ENCODE measurements around the gene RNF224. TPM values are rescaled to one million over a fixed set of nuclear protein-coding genes. Genes with fewer than 3 reads are reported as not detected.
A peak's percentile ranks its signal among the peaks of the same experiment; 100 is the strongest.

Gene RNF224
- total RNA-seq, 1 donor from 2014 or later: not detected

GRCh38 chr9:137273611-137274320 lies 46.5 kb downstream of the RNF224 start:
- TF ChIP-seq EZH2 (IDR thresholded peaks at IDR 0.05; ENCODE audit: insufficient read depth, low read length): no peak
- TF ChIP-seq CTCF (IDR thresholded peaks at IDR 0.05; ENCODE audit: insufficient read depth, low read depth, low read length): no peak
- Mint-ChIP-seq H3K4me3 (ENCODE audit: unreplicated experiment) (no peak overlapping the region), H3K9me3 (ENCODE audit: unreplicated experiment) (no peaks in the 10 kb centered on the region), H3K27me3 (ENCODE audit: low read depth, unreplicated experiment) (no peaks in the 10 kb centered on the region), H3K36me3 (ENCODE audit: low read depth, unreplicated experiment) (peaks cover 7% of the 10 kb centered on the region), H3K27ac (ENCODE audit: unreplicated experiment) (no peak overlapping the region), H3K4me1 (ENCODE audit: low read depth, unreplicated experiment) (peaks cover 4% of the 10 kb centered on the region)
- Histone ChIP-seq H3K36me3 (ENCODE audit: insufficient read depth, low read length) (peaks cover 8% of the 10 kb centered on the region), H3K9me3 (ENCODE audit: insufficient read depth, low read depth, low read length) (no peaks in the 10 kb centered on the region), H3K79me2 (ENCODE audit: insufficient read depth, low read length) (peaks cover 15% of the 10 kb centered on the region), H3K27me3 (ENCODE audit: insufficient read depth, low read length) (no peaks in the 10 kb centered on the region), H3K4me2 (ENCODE audit: low read length) (no peak overlapping the region), H3K27ac (ENCODE audit: low read depth, low read length) (no peak overlapping the region), H2AFZ (ENCODE audit: low read depth, low read length) (no peak overlapping the region), H3K4me3 (ENCODE audit: insufficient read depth, low read depth, low read length) (no peak overlapping the region), H3K4me1 (ENCODE audit: insufficient read depth, low read length) (peaks cover 14% of the 10 kb centered on the region), H3K9ac (ENCODE audit: low read length) (no peak overlapping the region), H4K20me1 (ENCODE audit: insufficient read depth, low read length) (peaks cover 41% of the 10 kb centered on the region)
- no peak for DNase-seq (ENCODE audit: low read depth)
- no peak for FAIRE-seq

- H3K27ac ChIP-seq (ENCODE audit: low read depth, low read length): no peak overlapping the region
- peak overlapping the region; percentile 61 for H3K4me3 Mint-ChIP-seq (ENCODE audit: unreplicated experiment)
- H4K20me1 ChIP-seq (ENCODE audit: insufficient read depth, low read length): peaks cover 45% of the 10 kb centered on the region
- FAIRE-seq (no peak), DNase-seq (ENCODE audit: low read depth) (no peak)
- H3K79me2 ChIP-seq (ENCODE audit: insufficient read depth, low read length): peaks cover 24% of the 10 kb centered on the region
- peaks cover 3% of the 10 kb centered on the region for H3K36me3 Mint-ChIP-seq (ENCODE audit: low read depth, unreplicated experiment)
- no peak overlapping the region for H3K27ac Mint-ChIP-seq (ENCODE audit: unreplicated experiment)
- H3K9me3 ChIP-seq (ENCODE audit: insufficient read depth, low read depth, low read length): no peaks in the 10 kb centered on the region
- H3K9me3 Mint-ChIP-seq (ENCODE audit: unreplicated experiment): no peaks in the 10 kb centered on the region
- TF ChIP-seq CTCF (IDR thresholded peaks at IDR 0.05; ENCODE audit: insufficient read depth, low read depth, low read length) (no peak), EZH2 (IDR thresholded peaks at IDR 0.05; ENCODE audit: insufficient read depth, low read length) (no peak)
- H3K27me3 ChIP-seq (ENCODE audit: insufficient read depth, low read length): no peaks in the 10 kb centered on the region
- H3K9ac ChIP-seq (ENCODE audit: low read length): no peak overlapping the region
- peaks cover 4% of the 10 kb centered on the region for H3K4me1 Mint-ChIP-seq (ENCODE audit: low read depth, unreplicated experiment)
- peaks cover 20% of the 10 kb centered on the region for H3K4me1 ChIP-seq (ENCODE audit: insufficient read depth, low read length)
- H3K36me3 ChIP-seq (ENCODE audit: insufficient read depth, low read length): no peaks in the 10 kb centered on the region
- no peak overlapping the region for H3K4me2 ChIP-seq (ENCODE audit: low read length)
- no peaks in the 10 kb centered on the region for H3K27me3 Mint-ChIP-seq (ENCODE audit: low read depth, unreplicated experiment)
- H3K4me3 ChIP-seq (ENCODE audit: insufficient read depth, low read depth, low read length): no peak overlapping the region
- no peak overlapping the region for H2AFZ ChIP-seq (ENCODE audit: low read depth, low read length)
Measured at GRCh38 chr9:137275203-137275587, 47.9 kb downstream of the RNF224 start.
